ENCODE measurements around the gene GPC6. TPM values are rescaled to one million over a fixed set of nuclear protein-coding genes. Genes with fewer than 3 reads are reported as not detected.

Gene GPC6
- total and polyA plus RNA-seq, 2 experiments from 2014 or later: 26.0 to 92.8 TPM

DNA sequence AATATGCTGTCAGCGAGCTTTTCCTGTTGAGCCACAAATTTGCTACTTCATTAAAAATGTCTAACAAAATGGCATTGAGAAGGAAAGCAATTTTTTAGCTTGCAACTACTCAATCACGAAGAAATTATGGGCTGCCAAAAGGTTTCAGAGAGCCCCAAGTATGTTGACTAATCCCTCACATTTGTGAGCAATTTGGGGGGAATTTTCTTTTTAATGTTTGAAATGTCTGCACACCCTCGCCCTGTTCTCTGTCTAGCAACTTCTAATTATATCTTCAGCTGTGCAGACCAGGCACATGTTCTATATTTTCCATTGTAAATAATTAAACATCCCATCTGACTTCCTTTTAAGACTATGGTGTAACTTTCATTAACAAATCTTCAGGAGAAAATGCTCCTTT is 1060.0 kb downstream of the GPC6 start:
- H3K4me1 ChIP-seq (ENCODE audit: insufficient read depth): no peaks in the 10 kb centered on the region
- no peaks in the 10 kb centered on the region for H3K9me3 ChIP-seq (ENCODE audit: low read depth)
- 74% methylated on average over 3 of the region's 3 CpGs for WGBS (ENCODE audit: low lambda C conversion rate, missing lambda C conversion rate)
- H3K9me2 ChIP-seq (replicated peaks; ENCODE audit: insufficient read depth): no peaks in the 10 kb centered on the region
- H3K27ac ChIP-seq: no peak overlapping the region
- H4K20me1 ChIP-seq (ENCODE audit: insufficient read depth, poor library complexity, severe bottlenecking): no peaks in the 10 kb centered on the region
- H3K27me3 ChIP-seq: no peaks in the 10 kb centered on the region
- no peak overlapping the region for H2AFZ ChIP-seq
- no peaks in the 10 kb centered on the region for H3K79me2 ChIP-seq
- H3K4me3 ChIP-seq: no peak overlapping the region
- H3K4me2 ChIP-seq: no peak overlapping the region
- H3K36me3 ChIP-seq (replicated peaks; ENCODE audit: insufficient read depth, low read depth): no peaks in the 10 kb centered on the region
- TF ChIP-seq EZH2 (IDR thresholded peaks at IDR 0.05; ENCODE audit: borderline replicate concordance): no peak
- TF ChIP-seq, protein P1, sequence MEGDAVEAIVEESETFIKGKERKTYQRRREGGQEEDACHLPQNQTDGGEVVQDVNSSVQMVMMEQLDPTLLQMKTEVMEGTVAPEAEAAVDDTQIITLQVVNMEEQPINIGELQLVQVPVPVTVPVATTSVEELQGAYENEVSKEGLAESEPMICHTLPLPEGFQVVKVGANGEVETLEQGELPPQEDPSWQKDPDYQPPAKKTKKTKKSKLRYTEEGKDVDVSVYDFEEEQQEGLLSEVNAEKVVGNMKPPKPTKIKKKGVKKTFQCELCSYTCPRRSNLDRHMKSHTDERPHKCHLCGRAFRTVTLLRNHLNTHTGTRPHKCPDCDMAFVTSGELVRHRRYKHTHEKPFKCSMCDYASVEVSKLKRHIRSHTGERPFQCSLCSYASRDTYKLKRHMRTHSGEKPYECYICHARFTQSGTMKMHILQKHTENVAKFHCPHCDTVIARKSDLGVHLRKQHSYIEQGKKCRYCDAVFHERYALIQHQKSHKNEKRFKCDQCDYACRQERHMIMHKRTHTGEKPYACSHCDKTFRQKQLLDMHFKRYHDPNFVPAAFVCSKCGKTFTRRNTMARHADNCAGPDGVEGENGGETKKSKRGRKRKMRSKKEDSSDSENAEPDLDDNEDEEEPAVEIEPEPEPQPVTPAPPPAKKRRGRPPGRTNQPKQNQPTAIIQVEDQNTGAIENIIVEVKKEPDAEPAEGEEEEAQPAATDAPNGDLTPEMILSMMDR (IDR thresholded peaks at IDR 0.05; ENCODE audit: poor library complexity): no peak
- TF ChIP-seq EZH2phosphoT487 (IDR thresholded peaks at IDR 0.05; ENCODE audit: low read depth, severe bottlenecking, unreplicated experiment): no peak
- no peak for DNase-seq (ENCODE audit: low spot score)

DNA sequence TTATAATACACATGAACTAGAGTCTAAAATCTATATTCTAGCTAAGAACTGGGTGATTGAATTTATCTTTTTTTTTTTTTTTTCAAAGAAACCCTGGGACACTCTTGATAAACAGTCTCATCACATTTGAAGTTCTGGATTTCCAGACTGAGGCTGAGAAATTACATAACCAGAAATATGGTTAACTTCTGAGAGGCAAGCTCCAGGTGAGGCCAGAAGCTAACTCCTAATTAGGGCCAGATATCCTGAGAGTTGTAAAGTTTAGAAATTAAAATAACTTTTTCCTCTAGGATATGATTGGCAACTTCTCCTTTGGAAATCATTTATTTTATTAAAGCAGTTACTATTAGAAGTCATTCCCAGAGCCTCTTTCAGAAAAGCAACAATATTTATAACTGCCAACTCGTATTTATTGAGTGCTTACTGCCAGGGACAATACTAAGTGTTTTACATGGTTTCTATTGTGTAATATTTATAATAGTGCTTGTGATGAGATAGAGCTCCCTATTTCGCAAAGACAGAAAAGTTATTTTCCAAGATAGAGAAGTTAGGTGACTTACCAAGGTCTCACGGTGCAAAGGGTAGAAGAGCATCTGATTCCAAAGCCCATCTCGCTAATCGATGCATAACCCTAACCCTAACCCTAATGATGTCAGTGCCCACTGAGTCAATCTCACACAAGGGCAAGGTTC is 1065.2 kb downstream of the GPC6 start:
- DNase-seq (ENCODE audit: low spot score): peak; percentile 10
- Histone ChIP-seq H3K27ac (peak overlapping the region; percentile 2), H3K4me2 (no peak overlapping the region)

DNA sequence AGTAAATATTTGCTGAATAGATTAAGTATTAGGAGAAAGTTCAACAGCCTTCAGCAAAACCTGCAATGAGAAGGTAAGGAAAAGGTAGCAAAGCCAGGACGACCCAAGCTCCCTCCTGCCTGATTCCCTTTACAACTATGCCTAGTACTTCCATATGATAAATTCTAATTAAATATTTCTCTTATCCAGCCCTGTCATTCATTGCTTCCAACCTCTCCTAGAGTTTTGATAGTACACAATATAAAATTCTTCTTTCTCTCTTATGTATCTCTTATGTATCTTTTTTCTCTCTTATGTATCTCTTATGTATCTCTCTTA is 1065.7 kb downstream of the GPC6 start:
- no peak overlapping the region for H3K4me2 ChIP-seq
- WGBS (ENCODE audit: low lambda C conversion rate, missing lambda C conversion rate): 65% methylated on average over 1 of the region's 1 CpG
- no peaks in the 10 kb centered on the region for H4K20me1 ChIP-seq (ENCODE audit: insufficient read depth, poor library complexity, severe bottlenecking)

More for the DNA sequence above, 1065.2 kb downstream of the GPC6 start:
- WGBS (ENCODE audit: low lambda C conversion rate, missing lambda C conversion rate): 69% methylated on average over 5 of the region's 5 CpGs
- no peak overlapping the region for H2AFZ ChIP-seq
- H3K4me1 ChIP-seq (ENCODE audit: insufficient read depth): no peaks in the 10 kb centered on the region
- no peaks in the 10 kb centered on the region for H3K9me3 ChIP-seq (ENCODE audit: low read depth)
- H3K27me3 ChIP-seq: no peaks in the 10 kb centered on the region
- H4K20me1 ChIP-seq (ENCODE audit: insufficient read depth, poor library complexity, severe bottlenecking): no peaks in the 10 kb centered on the region
- no peaks in the 10 kb centered on the region for H3K36me3 ChIP-seq (replicated peaks; ENCODE audit: insufficient read depth, low read depth)
- H3K79me2 ChIP-seq: no peaks in the 10 kb centered on the region
- TF ChIP-seq EZH2 (IDR thresholded peaks at IDR 0.05; ENCODE audit: borderline replicate concordance) (no peak), EZH2phosphoT487 (IDR thresholded peaks at IDR 0.05; ENCODE audit: low read depth, severe bottlenecking, unreplicated experiment) (no peak)
- H3K9me2 ChIP-seq (replicated peaks; ENCODE audit: insufficient read depth): no peaks in the 10 kb centered on the region
- no peak overlapping the region for H3K4me3 ChIP-seq

DNA sequence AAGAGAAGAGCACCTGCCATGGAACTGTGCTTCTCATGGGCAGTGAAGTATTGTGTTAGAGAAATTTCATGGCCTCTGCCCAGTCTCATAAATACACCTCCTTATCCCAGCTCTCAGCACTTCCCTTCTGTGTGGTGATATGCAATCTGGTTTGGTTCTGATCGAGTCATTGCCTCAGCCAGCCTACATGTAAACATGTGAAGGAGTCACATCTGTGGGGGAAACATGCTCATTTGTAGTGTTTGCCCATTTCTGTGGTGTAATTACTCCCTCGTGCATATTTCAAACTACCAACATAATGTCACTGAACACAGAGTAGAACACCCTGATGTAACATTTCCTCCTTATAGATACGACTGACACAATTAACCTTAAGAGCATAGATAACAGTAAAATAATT is 1069.9 kb downstream of the GPC6 start:
- Histone ChIP-seq H3K4me2 (no peak overlapping the region), H3K36me3 (replicated peaks; ENCODE audit: insufficient read depth, low read depth) (no peaks in the 10 kb centered on the region), H3K27ac (no peak overlapping the region), H3K9me2 (replicated peaks; ENCODE audit: insufficient read depth) (no peaks in the 10 kb centered on the region), H3K27me3 (no peaks in the 10 kb centered on the region), H2AFZ (no peak overlapping the region), H4K20me1 (ENCODE audit: insufficient read depth, poor library complexity, severe bottlenecking) (no peaks in the 10 kb centered on the region), H3K9me3 (ENCODE audit: low read depth) (no peaks in the 10 kb centered on the region), H3K79me2 (no peaks in the 10 kb centered on the region), H3K4me1 (ENCODE audit: insufficient read depth) (no peaks in the 10 kb centered on the region), H3K4me3 (no peak overlapping the region)
- TF ChIP-seq, protein P1 (IDR thresholded peaks at IDR 0.05; ENCODE audit: poor library complexity): no peak
- TF ChIP-seq EZH2phosphoT487 (IDR thresholded peaks at IDR 0.05; ENCODE audit: low read depth, severe bottlenecking, unreplicated experiment) (no peak), EZH2 (IDR thresholded peaks at IDR 0.05; ENCODE audit: borderline replicate concordance) (no peak)
- WGBS (ENCODE audit: low lambda C conversion rate, missing lambda C conversion rate): 88% methylated on average over 3 of the region's 3 CpGs
- no peak for DNase-seq (ENCODE audit: low spot score)

More for the DNA sequence above, 1065.7 kb downstream of the GPC6 start:
- H2AFZ ChIP-seq: no peak overlapping the region
- no peaks in the 10 kb centered on the region for H3K9me3 ChIP-seq (ENCODE audit: low read depth)
- TF ChIP-seq, protein P1 (IDR thresholded peaks at IDR 0.05; ENCODE audit: poor library complexity): no peak
- TF ChIP-seq EZH2phosphoT487 (IDR thresholded peaks at IDR 0.05; ENCODE audit: low read depth, severe bottlenecking, unreplicated experiment) (no peak), EZH2 (IDR thresholded peaks at IDR 0.05; ENCODE audit: borderline replicate concordance) (no peak)
- no peak overlapping the region for H3K4me3 ChIP-seq
- H3K9me2 ChIP-seq (replicated peaks; ENCODE audit: insufficient read depth): no peaks in the 10 kb centered on the region
- H3K79me2 ChIP-seq: no peaks in the 10 kb centered on the region
- DNase-seq (ENCODE audit: low spot score): no peak
- H3K36me3 ChIP-seq (replicated peaks; ENCODE audit: insufficient read depth, low read depth): no peaks in the 10 kb centered on the region
- H3K27ac ChIP-seq: peak overlapping the region; percentile 52
- no peaks in the 10 kb centered on the region for H3K4me1 ChIP-seq (ENCODE audit: insufficient read depth)
- H3K27me3 ChIP-seq: no peaks in the 10 kb centered on the region
